ENCODE results near the gene CTDSPL2.

- TF ChIP-seq EZH2phosphoT487 (IDR thresholded peaks at IDR 0.05; ENCODE audit: insufficient read depth, low read depth) (no peak), EZH2 (IDR thresholded peaks at IDR 0.05; ENCODE audit: insufficient read depth, poor library complexity, severe bottlenecking) (no peak)
These were observed 46.2 kb upstream of the CTDSPL2 start for GRCh38 chr15:44381236-44381635.
